ENCODE measurements around the gene TRAF2. TPM values are rescaled to one million over a fixed set of nuclear protein-coding genes. Genes with fewer than 3 reads are reported as not detected.
A peak's percentile ranks its signal among the peaks of the same experiment; 100 is the strongest.

The TRAF2 gene
- total and polyA plus RNA-seq, 2 of the 8 experiments (the other 6 are each of a cell fraction or from before 2014, with no cell fraction given) = 26.9 to 50.2 TPM

- Histone ChIP-seq H3K14ac (ENCODE audit: insufficient read length) (no peak overlapping the region), H4K91ac (replicated peaks; ENCODE audit: insufficient read length, low read length) (no peak overlapping the region), H3K9ac (replicated peaks in 1 of 4; ENCODE audit: extremely low read depth in 1 of 4, low read depth in 3 of 4, low read length in 3 of 4) (no peak overlapping the region), H2BK12ac (ENCODE audit: low read depth, low read length) (no peak overlapping the region), H3K9me3 (ENCODE audit: insufficient read depth in 2 of 2, low read depth in 1 of 2, low read length in 1 of 2) (no peaks in the 10 kb centered on the region), H3K79me2 (ENCODE audit: control insufficient read depth in 1 of 2, insufficient read depth in 2 of 2, low read length in 2 of 2) (no peaks in the 10 kb centered on the region), H2BK120ac (replicated peaks; ENCODE audit: low read depth, low read length) (no peak overlapping the region), H3K23ac (ENCODE audit: insufficient read length) (no peak overlapping the region), H2BK15ac (ENCODE audit: low read length) (no peak overlapping the region), H3K27ac (ENCODE audit: low read depth, low read length) (no peak overlapping the region), H2BK20ac (ENCODE audit: low read length) (no peak overlapping the region), H4K20me1 (replicated peaks in 1 of 2; ENCODE audit: control insufficient read depth in 1 of 2, insufficient read depth in 2 of 2, low read length in 2 of 2) (peaks cover 0 to 2% of the 10 kb centered on the region in 2 experiments), H3K27me3 (replicated peaks in 1 of 4; ENCODE audit: control insufficient read depth in 3 of 4, extremely low read depth in 1 of 4, insufficient read depth in 3 of 4, low read length in 3 of 4) (peaks cover 0 to 5% (median 2%) of the 10 kb centered on the region in 4 experiments; a peak in 2 of 7 replicates), H3K56ac (replicated peaks; ENCODE audit: insufficient read length, low read depth, low read length) (no peak overlapping the region), H2BK5ac (ENCODE audit: low read depth, low read length) (no peak overlapping the region), H3K4me1 (replicated peaks in 1 of 4; ENCODE audit: control insufficient read depth in 3 of 4, insufficient read depth in 4 of 4, low read length in 3 of 4) (peaks cover 0 to 8% (median 3%) of the 10 kb centered on the region in 4 experiments; a peak in 4 of 7 replicates), H3K18ac (ENCODE audit: extremely low read depth, low read length) (no peak overlapping the region), H3K23me2 (ENCODE audit: low read depth, low read length) (peaks cover 4% of the 10 kb centered on the region; the same call in 1 of the 2 replicates), H2AK5ac (ENCODE audit: low read depth, low read length) (no peak overlapping the region), H4K5ac (ENCODE audit: insufficient read length, low read depth, low read length) (no peak overlapping the region), H3K36me3 (ENCODE audit: control insufficient read depth in 2 of 4, insufficient read depth in 4 of 4, low read length in 3 of 4) (no peaks in the 10 kb centered on the region), H3K79me1 (ENCODE audit: low read depth, low read length) (no peaks in the 10 kb centered on the region), H2AFZ (ENCODE audit: low read length) (no peak overlapping the region), H3K4me3 (ENCODE audit: extremely low read depth in 1 of 4, insufficient read depth in 2 of 4, low read depth in 3 of 4, low read length in 4 of 4) (no peak overlapping the region), H4K8ac (ENCODE audit: extremely low read depth, insufficient read depth, low read length) (0 out of 2 replicates have a peak overlapping the region, but pooled peaks have one; percentile 51), H3K4ac (replicated peaks; ENCODE audit: insufficient read length, low read depth, low read length) (no peak overlapping the region), H3K4me2 (ENCODE audit: insufficient read depth in 1 of 2, low read depth in 2 of 2, low read length in 2 of 2) (no peak overlapping the region)
- 87% methylated on average over 12 of the region's 13 CpGs; no CpG with 5 or more reads in 1 of the 2 experiments for WGBS, 2 experiments (ENCODE audit: extremely low coverage in 1 of 2, insufficient coverage in 1 of 2, insufficient read length in 1 of 2, insufficient replicate concordance in 2 of 2, low coverage in 1 of 2, low lambda C conversion rate in 2 of 2, missing lambda C conversion rate in 1 of 2)
- POLR2A ChIA-PET (ENCODE audit: partially characterized antibody) = no interaction called here
- TF ChIP-seq CHD1 (IDR thresholded peaks at IDR 0.05; ENCODE audit: low read depth, low read length) = no peak
- TF ChIP-seq EZH2 (IDR thresholded peaks at IDR 0.05; ENCODE audit: low read depth, low read length, severe bottlenecking) = no peak
- TF ChIP-seq HDAC6 (IDR thresholded peaks at IDR 0.05; ENCODE audit: low read depth, low read length) = no peak
- no peak for TF ChIP-seq POLR2AphosphoS5 (IDR thresholded peaks at IDR 0.05; ENCODE audit: low read depth, low read length)
- no peak for TF ChIP-seq SIRT6 (IDR thresholded peaks at IDR 0.05; ENCODE audit: low read length)
- TF ChIP-seq YY1 (IDR thresholded peaks at IDR 0.05; ENCODE audit: low read depth, low read length) = no peak
- no peak for TF ChIP-seq FOSL1 (IDR thresholded peaks at IDR 0.05; ENCODE audit: insufficient read depth, low read depth, low read length)
- TF ChIP-seq MAX (IDR thresholded peaks at IDR 0.05) = no peak
- TF ChIP-seq CREB1 (IDR thresholded peaks at IDR 0.05) = no peak
- FAIRE-seq (no peak), DNase-seq (ENCODE audit: low read depth in 1 of 2, low spot score in 2 of 2) (no peak)
- CTCF ChIA-PET (ENCODE audit: partially characterized antibody) = interaction anchor here (0.9 to 9.4 kb wide), 5 partner anchors 12 to 63 kb away, joined by 3 to 38 read pairs (median 12); partner anchors contain the start of gene LCN12
Observed at GRCh38 chr9:136972743-136973142, 86.4 kb downstream of the TRAF2 start.

Data from H1 (cell line).